ENCODE measurements around the gene PEX14.

PEX14 gene

GRCh38 chr1:10549904-10550664 is 75.3 kb downstream of the PEX14 start:
- DNase-seq (ENCODE audit: low read depth): no peak

- no peak for DNase-seq (ENCODE audit: low read depth)
Observed at GRCh38 chr1:10553118-10553517, 78.4 kb downstream of the PEX14 start.

GRCh38 chr1:10555635-10556429 is 81.1 kb downstream of the PEX14 start:
- DNase-seq (ENCODE audit: low read depth): no peak

- DNase-seq (ENCODE audit: low read depth): no peak
Observed at GRCh38 chr1:10556430-10557005, 81.8 kb downstream of the PEX14 start.

- DNase-seq (ENCODE audit: low read depth): no peak
Observed at GRCh38 chr1:10557714-10558113, 83.0 kb downstream of the PEX14 start.

- DNase-seq (ENCODE audit: low read depth): no peak
Observed at GRCh38 chr1:10559386-10559785, 84.6 kb downstream of the PEX14 start.

- DNase-seq (ENCODE audit: low read depth): no peak
Observed at GRCh38 chr1:10561497-10561896, 86.7 kb downstream of the PEX14 start.

- no peak for DNase-seq (ENCODE audit: low read depth)
Observed at GRCh38 chr1:10561955-10562354, 87.2 kb downstream of the PEX14 start.

GRCh38 chr1:10564063-10564462 is 89.3 kb downstream of the PEX14 start:
- no peak for DNase-seq (ENCODE audit: low read depth)

GRCh38 chr1:10569531-10569930 is 94.8 kb downstream of the PEX14 start:
- no peak for DNase-seq (ENCODE audit: low read depth)

GRCh38 chr1:10575616-10576015 is 100.9 kb downstream of the PEX14 start:
- DNase-seq (ENCODE audit: low read depth): no peak

GRCh38 chr1:10578070-10578469 is 103.3 kb downstream of the PEX14 start:
- DNase-seq (ENCODE audit: low read depth): no peak

- DNase-seq (ENCODE audit: low read depth): no peak
Observed at GRCh38 chr1:10583641-10584040, 108.9 kb downstream of the PEX14 start.

- no peak for DNase-seq (ENCODE audit: low read depth)
Observed at GRCh38 chr1:10585242-10585641, 110.5 kb downstream of the PEX14 start.

GRCh38 chr1:10586125-10586524 is 111.4 kb downstream of the PEX14 start:
- no peak for DNase-seq (ENCODE audit: low read depth)

- DNase-seq (ENCODE audit: low read depth): no peak
Observed at GRCh38 chr1:10588640-10589039, 113.9 kb downstream of the PEX14 start.

- DNase-seq (ENCODE audit: low read depth): no peak
Observed at GRCh38 chr1:10589074-10589473, 114.3 kb downstream of the PEX14 start.

GRCh38 chr1:10591010-10591409 is 116.3 kb downstream of the PEX14 start:
- DNase-seq (ENCODE audit: low read depth): no peak

- no peak for DNase-seq (ENCODE audit: low read depth)
Observed at GRCh38 chr1:10592373-10592772, 117.6 kb downstream of the PEX14 start.

- DNase-seq (ENCODE audit: low read depth): no peak
Observed at GRCh38 chr1:10593750-10594149, 119.0 kb downstream of the PEX14 start.

GRCh38 chr1:10594595-10595223 is 120.0 kb downstream of the PEX14 start:
- no peak for DNase-seq (ENCODE audit: low read depth)

- DNase-seq (ENCODE audit: low read depth): no peak
Observed at GRCh38 chr1:10596780-10597179, 122.0 kb downstream of the PEX14 start.
